GM18868 (cell line): ENCODE measurements around the gene HDAC4.

Source experiments
- ATAC-seq: cut with Tn5 transposase; IDR thresholded peaks from one replicate; pipeline ENCODE4 v1.9.1; 2021; ENCODE audit warnings: mild to moderate bottlenecking, moderate library complexity; ENCODE audit not compliant: unreplicated experiment

The HDAC4 gene

GRCh38 chr2:239025096-239025801, 375.6 kb downstream of the HDAC4 start:
- no peak for ATAC-seq

GRCh38 chr2:239024226-239024625, 376.6 kb downstream of the HDAC4 start:
- ATAC-seq = no peak

GRCh38 chr2:239022437-239023260, 378.2 kb downstream of the HDAC4 start:
- ATAC-seq = no peak

GRCh38 chr2:239021651-239022436, 379.0 kb downstream of the HDAC4 start:
- ATAC-seq = no peak

- no peak for ATAC-seq
Observed at GRCh38 chr2:239021224-239021623, 379.6 kb downstream of the HDAC4 start.

GRCh38 chr2:239020541-239021041, 380.2 kb downstream of the HDAC4 start:
- no peak for ATAC-seq

- ATAC-seq = no peak
Observed at GRCh38 chr2:239019183-239019581, 381.6 kb downstream of the HDAC4 start.

- no peak for ATAC-seq
Observed at GRCh38 chr2:239018271-239019182, 382.3 kb downstream of the HDAC4 start.

- ATAC-seq = no peak
Observed at GRCh38 chr2:239017491-239018098, 383.2 kb downstream of the HDAC4 start.

GRCh38 chr2:239015901-239016675, 384.7 kb downstream of the HDAC4 start:
- ATAC-seq = no peak

- no peak for ATAC-seq
Observed at GRCh38 chr2:239015218-239015900, 385.5 kb downstream of the HDAC4 start.

- no peak for ATAC-seq
Observed at GRCh38 chr2:239014458-239015217, 386.2 kb downstream of the HDAC4 start.

GRCh38 chr2:239013678-239013976, 387.2 kb downstream of the HDAC4 start:
- no peak for ATAC-seq

- no peak for ATAC-seq
Observed at GRCh38 chr2:239012936-239013677, 387.7 kb downstream of the HDAC4 start.

GRCh38 chr2:239012228-239012627, 388.6 kb downstream of the HDAC4 start:
- no peak for ATAC-seq

GRCh38 chr2:239009589-239009961, 391.2 kb downstream of the HDAC4 start:
- ATAC-seq = no peak
